Daoy (cell line): ENCODE measurements around the gene FDPS. TPM values are rescaled to one million over a fixed set of nuclear protein-coding genes. Genes with fewer than 3 reads are reported as not detected.
A peak's percentile ranks its signal among the peaks of the same experiment; 100 is the strongest.

ENCODE experiments used
- DNase-seq: peaks from one replicate; pipeline ENCODE4 v3.0.0-alpha.2; 2015; ENCODE audit warnings: low read depth
- total RNA-seq: library from RNA; depleted of rRNA; stranded (reverse); fragments of >200 nt; shearing (Covaris generic); gene quantifications from 2 replicates; pipeline ENCODE4 v1.2.3, GENCODE V29; 2014; rRNA removed

FDPS gene
- 219 and 227 TPM in 2 replicates for total RNA-seq

DNA sequence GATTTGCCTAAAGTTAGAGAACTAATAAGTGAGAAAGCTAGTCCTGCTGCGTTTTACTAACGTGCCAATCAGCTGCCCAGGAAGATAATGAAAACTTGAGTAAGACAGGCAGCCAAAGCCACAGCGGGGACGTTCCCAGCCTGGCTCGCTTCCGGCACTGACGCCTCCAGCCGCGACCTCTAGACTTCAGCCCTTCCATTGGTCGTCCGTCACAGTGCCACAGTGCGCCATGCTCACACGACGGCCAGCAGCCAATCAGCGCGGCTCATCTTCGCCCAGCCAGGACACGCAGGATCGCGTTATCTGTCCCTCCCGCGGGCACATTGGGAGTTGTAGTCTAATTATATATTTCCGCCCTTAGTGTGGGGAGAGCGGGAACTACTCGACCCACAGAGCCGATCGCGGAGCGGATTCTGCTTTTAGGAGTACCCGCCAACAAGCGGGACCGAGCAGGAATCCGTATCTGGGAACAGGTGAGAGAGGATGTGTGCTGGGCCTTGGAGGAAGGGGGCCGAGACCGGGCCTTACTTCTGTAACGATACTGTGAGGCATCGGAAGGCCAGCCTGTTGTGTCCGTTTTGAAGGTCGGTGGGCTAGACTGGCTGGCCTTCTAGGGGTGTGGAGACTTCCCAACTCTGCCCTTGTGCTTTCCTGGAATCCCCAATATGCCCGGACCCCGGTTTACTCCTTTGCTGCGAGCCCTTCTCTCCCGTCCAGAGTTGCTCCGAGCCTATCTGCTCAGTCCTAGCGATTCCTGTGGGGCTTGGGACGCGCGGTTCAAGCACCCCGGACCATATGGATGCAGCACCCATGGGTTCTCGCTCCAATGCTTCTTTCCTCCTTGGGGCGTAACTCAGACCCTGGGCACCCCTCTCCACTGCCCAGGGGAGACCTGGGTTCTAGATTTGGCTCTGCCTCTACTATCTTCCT is at the start of gene FDPS:
TSS of gene FDPS (plus strand) at position 374 of the 930 bp plus-strand sequence. CDS start 924 bp downstream, outside the sequence.
- DNase-seq = peak; percentile 100

DNA sequence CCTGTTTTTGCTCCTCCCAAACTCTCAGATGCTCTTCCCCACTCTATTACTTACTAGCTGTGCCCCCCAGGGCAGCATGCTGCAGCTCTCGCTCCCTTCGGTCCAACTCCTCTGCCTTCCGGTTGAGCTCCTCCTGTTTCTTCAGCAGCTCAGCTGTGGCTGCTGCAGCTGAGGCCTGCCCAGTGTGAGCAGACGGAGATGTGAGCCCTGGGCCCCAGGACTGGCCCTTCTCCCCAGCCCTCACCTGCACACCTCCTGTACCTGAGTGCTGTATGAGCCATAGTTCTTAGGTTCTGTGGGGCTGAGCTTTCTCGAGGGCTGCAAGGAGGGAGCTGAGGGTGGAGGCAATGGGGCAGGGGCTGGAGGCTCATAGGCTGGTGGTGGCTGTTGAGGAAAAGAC is 48.4 kb upstream of the FDPS start:
- no peak for DNase-seq

DNA sequence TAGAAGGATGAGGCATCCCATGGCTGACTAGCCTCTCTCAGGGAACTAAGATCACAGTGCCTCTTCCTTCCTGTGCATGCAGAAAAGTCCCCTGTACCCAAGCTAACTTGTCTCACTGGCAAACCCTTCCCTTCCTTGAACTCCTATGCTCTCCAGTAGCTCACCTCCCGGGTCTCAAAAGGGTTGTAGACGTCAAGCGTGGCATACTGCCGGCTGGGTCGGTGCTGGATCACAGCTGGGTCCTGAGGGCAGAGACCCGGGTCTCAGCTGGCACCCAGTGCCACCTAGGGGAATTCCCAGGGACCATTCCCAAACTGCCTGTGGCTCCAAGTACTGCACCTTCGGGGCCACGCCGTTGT is 47.2 kb upstream of the FDPS start:
- DNase-seq = no peak

DNA sequence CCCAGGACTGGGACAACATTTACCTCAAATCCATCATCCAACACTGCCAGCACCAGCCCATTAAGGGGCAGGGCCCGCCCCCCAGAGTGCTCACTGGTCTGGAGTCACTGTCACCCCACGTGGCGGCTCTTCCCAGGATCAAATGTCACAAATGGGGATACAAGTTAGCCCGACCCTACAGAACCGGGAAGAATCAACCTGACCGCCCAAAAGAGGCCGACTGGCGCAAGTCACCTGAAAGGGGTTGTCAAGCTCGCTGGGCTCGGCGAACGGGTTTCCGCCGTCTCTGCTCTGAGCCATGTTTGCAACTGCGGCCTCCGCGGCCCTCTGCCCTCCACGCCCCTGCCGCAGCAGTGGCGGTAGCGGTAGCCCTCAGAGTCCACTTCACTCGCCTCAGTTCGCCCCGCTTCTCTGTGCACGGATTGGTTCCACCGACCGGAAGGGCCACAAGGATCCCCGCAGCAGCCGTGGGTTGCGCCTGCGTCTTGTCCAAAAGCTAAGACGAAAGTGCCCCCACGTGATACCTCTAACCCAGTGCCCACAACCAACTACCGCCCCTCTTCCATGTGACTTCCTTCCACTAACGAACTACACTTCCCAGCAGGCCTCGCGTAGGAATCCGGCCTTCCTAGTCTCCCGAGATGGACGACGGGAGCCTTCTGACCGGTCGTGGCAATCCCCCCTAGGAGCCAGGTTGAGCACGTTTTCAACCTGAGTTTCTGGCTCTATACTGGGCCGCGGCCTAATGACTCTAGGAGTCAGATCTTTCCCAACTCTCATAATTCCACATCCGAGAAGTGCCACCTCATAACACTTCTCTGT is 46.6 kb upstream of the FDPS start, which contains the start of gene SCAMP3:
TSS of gene SCAMP3 (minus strand) at position 509 of the 822 bp plus-strand sequence. CDS start at position 300, 209 bp downstream.
- peak; percentile 99 for DNase-seq

DNA sequence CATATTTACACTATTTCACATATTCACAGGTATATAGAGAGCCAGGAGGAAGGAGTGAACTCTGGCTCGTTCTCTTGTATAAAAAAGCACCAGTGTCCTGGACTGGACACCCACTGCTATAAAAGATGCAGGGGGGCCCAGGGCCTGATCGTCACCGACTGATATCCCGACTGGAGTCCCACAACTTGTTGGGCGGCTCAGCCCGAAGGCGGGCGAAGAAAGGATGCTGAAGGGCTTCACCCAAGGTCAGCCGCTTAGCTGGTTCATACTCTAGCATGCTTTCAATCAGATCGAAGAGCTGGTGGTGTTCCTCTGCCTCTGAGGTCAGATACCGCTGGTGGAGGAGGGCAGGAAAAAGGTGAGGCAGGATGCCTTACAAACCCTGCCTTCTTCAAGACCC is 45.6 kb upstream of the FDPS start:
- no peak for DNase-seq

DNA sequence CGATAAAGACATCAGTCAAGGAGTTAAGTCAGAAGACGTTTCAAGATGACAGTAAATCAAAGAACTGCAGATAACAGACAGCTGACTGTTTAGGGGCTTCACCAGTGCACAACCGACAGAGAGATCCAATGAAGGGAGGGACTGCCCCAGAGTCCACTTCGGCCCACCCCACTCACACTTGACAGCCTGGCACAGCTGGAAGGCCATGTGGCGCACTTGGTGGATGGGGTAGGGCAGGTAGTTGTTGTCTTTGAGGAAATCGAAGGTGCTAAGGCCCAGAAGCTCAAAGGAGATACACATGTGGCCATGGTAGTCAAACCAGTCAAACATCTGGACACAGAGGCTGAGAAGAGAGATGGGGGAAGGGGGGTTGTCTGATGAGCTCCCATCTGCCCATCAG is 42.1 kb upstream of the FDPS start:
- no peak for DNase-seq

DNA sequence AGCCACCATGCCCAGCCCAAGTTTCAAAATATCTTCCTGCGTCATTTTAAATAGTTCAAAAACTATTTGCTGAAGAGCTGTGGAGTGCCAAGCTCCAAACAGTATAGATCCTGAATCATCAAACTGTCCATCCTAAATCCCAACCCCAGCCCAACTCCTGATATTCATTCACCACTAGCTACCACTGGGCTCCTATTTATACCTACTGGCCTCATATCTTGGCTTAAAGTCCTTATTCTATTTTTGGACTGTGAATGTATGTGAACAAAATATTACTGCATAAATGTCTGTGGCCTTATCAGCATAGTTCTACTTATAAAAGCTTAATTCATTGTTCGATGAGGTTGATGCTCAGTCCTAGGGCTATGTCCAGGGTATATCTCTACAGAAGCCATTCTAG is 41.3 kb upstream of the FDPS start:
- no peak for DNase-seq

DNA sequence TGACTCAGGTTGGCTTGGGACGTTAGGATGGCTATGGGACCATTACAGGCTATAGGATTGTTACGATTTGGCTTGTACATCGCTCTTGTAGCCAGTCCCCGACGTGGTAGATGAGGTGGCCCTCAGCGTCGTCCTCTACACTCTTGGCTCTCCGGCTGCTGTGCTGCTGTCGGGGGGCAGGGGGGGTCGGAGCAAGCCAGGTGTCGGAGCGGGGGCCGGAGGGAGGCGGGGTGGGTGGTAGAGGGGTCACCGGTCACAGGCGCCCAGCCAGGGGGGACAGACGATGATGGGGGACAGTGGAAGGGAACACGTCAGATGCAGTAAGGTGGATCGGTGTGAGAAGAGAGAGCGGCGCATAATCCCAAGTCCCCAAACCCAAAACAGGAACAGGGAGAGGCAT is 40.0 kb upstream of the FDPS start:
- no peak for DNase-seq

DNA sequence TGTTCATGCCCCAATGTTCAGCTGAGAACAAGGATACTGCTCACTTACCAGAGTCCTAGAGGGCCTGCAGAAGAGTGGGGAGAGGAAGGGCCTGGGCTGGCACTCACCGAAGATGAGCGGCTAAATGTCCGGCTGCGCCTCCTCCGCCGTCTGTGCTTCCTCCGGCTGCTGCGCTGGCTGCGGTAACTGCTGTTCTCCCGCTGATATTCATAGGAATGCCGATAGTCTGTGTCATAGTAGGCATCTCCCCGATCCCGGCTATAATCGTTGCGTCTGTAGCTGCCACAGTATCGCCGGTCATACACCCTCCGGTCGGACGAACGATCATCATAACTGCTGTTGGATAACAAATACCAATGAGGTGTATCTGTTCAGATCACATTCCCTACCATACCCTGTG is 39.3 kb upstream of the FDPS start:
- no peak for DNase-seq

DNA sequence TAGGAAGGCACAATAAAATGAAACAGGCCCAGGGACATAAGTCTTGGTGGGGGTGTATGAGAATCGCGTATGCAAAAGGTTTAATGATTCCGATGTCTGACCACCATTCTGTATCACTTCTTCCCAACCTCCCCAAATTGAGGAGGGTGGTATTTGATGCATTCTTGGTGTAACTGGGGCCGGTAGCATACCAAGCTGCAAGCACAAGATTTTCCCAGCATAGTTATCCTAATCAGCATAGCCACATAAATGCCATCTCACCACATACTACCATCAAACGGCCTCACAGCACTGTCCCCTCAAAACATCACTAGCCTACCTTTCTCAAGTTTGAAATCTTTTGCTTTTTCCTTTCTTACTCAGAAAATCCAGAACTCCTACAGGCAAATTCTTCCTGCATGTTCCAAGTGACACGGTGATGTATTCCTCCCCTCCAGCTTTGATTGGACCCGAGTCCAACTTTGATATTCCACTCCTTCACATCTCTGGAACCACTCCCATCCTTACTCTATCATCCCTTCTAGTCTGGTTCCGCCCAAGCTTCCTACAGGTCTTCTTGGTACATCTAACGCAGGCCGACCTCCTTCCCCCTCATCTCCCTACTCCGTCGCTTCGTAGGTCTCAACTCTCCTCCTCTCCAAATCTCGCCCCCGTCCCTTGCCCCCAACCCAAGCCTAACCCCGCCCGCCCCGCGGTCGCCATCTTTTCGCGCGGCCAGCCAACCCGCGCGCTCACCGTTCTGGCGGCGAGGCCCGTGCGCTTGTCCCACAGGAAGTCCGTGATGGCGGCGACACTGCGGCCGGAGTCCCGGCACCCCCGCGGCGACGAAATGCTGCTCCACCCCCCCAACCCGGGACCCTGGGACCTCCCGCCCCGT is 36.0 kb upstream of the FDPS start:
- DNase-seq = no peak

DNA sequence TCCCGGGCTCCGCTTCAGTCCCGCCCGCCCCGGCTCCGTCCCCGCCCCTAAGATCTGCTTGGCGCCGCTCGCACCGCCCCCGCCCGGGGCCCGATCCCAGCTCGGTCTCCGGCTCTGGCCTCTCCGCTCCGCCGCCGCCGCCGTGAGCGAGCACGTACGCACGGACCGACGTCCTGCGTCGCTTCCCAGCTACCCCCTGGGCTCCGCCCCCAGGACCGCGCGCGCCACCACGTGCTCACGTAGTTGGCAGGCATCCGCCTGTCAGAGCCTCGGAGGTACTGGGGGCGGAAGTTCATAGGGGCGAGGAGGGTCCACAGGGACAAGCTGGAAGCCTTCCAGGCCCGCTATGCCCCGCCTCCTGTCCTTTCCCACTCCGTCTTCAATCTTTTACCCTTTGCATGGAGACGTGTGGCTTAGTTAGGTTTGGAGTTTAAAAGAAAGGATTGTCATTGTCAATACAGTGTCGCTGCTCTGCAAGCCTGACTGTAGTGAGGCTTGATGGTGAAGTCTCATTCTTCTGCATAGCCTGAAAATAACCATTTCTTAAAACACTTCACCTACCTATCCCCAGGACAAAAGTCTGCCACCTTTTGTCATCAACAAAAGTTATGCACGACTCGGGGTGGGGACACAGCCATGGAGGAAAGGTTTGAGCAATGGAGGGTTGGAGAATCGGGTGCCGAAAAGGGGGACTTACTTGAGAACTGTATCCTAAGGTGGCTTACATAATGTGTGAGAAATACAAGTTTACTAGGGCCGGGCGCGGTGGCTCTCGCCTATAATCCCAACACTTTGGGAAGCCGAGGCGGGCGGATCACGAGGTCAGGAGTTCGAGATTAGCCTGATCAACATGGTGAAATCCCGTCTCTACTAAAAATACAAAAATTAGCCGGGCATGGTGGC is 35.1 kb upstream of the FDPS start, which contains the start of gene CLK2:
TSS of gene CLK2 (minus strand) at position 162 of the 903 bp plus-strand sequence. CDS start 2,527 bp downstream, outside the sequence.
- peak; percentile 99 for DNase-seq

DNA sequence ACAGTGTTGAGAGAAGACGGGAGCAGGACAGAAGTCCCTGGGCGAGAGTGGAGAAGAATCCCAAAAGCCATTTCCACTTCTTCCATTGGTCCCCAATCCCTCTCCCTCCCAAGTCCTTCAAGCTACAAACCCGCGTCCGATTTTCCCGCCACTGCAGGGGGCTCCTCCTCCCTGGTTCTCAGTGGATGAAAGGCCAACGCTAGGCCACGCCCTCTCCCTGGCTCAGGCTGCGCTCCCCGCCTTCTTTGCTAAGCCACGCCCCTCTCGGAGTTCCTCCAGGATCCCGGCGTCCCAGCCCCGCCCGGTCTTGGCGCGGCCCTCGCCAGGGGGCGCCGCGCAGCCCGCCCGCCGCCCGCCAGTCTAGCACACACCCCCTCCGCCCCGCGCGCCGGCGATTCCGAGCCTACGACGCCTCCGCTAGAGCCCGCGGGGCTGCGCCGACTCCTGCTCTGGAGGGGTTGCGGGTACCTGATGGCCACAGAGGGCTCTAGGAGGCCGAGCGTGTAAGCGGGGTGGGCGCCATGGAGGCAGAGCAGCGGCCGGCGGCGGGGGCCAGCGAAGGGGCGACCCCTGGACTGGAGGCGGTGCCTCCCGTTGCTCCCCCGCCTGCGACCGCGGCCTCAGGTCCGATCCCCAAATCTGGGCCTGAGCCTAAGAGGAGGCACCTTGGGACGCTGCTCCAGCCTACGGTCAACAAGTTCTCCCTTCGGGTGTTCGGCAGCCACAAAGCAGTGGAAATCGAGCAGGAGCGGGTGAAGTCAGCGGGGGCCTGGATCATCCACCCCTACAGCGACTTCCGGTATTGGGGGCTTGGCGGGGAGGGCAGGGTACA is 31.4 kb upstream of the FDPS start, which contains the start of gene HCN3:
TSS of gene HCN3 (plus strand) at position 394 of the 832 bp plus-strand sequence. CDS start at position 522, 128 bp downstream.
- DNase-seq = peak; percentile 98

DNA sequence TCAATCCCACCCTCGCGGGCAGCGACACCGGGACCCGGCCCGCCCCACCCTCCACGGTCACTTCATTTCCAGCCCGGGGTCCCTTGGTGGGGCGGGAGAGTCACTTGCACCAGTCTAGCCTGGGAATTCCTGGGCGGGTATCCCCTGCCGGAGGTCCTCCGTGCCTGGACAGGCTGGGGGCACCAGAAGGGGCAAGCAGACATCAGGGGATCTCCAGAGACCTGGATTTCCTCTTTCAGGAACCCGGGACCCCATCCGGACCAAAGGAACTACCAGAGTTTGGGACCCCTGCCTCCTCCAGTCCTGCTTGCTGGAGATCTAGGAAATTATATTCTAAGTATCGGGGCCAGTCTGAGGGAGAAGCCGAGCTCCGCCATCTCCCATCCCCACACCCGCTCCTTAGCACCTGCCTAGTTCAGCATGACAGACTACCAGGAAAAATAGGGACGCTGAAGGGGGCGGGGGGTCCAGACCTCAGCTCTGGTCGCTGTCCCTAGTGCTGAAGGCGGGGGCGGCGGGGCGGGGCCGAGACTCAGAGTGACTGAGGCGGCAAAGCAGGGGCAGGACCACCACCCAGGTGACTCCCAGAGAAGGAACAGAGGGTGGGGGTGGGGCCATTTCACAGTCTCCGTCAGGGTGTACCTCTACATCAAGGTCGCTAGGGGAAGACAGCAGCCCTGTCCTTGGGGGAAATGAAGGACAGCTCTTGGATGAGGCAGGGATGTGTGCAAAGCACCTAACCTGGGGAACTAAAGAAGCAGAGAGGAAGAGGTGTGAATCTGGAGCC is 30.6 kb upstream of the FDPS start:
- peak; percentile 61 for DNase-seq

DNA sequence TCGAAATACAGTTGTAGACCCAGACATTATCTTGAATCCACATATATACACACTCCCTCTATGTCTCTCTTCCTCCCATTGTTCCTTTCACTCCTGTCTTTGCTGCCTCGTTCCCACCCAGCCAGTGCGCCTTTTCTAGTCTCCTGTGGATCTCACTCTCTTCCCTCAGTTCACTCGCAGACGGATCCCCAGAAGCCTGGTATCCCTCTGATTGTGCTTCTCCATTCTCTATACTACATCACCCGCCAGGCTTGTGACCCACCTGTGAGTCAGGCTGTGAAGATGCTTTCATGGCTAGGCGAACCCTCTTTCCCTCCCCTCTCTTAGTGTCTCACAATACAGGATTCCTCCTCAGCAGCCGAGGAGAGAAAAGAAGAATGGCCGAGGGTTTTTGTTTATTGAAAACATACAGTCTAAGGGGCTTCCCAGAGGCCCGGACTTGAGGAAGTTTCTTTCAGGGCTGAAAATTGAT is 29.9 kb upstream of the FDPS start:
- DNase-seq = peak; percentile 22

DNA sequence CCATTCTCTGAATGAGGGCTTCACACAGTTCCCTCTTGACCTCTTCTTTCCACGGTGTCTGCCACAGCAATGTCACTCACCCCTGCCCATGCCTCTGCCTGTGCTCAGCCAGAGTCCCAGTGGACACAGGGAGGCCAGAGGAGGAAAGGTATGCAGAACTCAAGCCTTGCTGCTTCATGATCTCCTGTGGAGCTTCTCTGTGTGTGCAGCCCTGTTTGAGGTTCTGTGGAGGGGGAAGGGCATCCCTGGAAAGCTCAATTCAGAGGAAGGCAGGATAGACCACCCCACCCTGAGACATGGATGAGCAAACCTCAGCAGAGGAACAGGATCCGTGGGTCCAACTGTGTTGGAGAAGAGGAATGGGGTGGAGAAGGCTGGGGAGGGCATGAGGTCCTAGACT is 29.4 kb upstream of the FDPS start:
- DNase-seq = no peak

DNA sequence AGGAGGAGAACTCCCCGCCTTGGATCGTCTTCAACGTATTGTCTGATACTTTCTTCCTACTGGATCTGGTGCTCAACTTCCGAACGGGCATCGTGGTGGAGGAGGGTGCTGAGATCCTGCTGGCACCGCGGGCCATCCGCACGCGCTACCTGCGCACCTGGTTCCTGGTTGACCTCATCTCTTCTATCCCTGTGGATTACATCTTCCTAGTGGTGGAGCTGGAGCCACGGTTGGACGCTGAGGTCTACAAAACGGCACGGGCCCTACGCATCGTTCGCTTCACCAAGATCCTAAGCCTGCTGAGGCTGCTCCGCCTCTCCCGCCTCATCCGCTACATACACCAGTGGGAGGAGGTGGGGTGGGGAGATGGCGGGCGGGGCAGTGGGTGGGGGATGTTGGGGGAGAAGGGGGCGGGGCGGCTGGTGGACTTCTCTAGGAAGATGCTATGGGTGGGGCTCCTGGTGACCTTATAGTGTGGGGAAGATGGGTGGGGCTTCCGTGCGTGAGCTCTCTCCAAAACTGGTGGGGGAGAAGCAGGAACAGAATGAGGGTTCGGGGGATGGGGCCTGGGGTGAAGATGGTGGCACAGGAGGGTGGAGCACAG is 26.1 kb upstream of the FDPS start:
- DNase-seq = no peak

DNA sequence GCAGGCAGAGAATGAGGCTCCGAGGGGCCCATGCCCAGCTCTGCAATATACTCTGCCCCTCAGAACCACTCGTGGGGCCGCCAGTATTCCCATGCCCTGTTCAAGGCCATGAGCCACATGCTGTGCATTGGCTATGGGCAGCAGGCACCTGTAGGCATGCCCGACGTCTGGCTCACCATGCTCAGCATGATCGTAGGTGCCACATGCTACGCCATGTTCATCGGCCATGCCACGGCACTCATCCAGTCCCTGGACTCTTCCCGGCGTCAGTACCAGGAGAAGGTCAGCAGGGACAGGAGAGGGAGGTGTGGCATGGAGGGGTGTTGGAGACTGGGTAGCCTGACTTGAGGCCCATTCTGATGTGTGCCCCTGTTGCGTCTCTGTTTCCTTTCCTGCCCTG is 24.2 kb upstream of the FDPS start:
- DNase-seq = no peak

DNA sequence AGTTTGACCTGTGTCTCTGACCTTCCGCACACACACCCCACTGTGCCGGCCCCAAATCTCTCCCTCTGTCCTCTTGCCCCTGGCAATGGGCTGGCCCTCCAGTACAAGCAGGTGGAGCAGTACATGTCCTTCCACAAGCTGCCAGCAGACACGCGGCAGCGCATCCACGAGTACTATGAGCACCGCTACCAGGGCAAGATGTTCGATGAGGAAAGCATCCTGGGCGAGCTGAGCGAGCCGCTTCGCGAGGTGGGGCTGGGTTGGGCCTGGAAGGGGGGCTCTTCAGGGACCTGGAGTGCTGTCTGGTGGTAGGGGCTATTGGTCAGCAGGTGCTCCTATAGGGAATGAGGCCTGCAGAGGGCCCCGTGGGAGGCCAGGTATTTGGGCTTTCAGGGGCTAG is 23.6 kb upstream of the FDPS start:
- DNase-seq = no peak
